IPS-20b (cell line): ENCODE data around the gene CDK13.
"Not testable (repeated sequence)": the region's sequence is repeated elsewhere in the genome, so short reads cannot be mapped to it uniquely, and the experiment has no call there.

Experiments
- H3K27ac ChIP-seq: one replicate; pipeline ENCODE4 v1.5.1; 2013; ENCODE audit warnings: low read length
- H3K27me3 ChIP-seq: 2 replicates; pipeline ENCODE4 v1.6.1; 2013; ENCODE audit warnings: mild to moderate bottlenecking, low read length, inconsistent platforms; ENCODE audit not compliant: insufficient read depth
- H3K36me3 ChIP-seq: 2 replicates; pipeline ENCODE4 v1.6.1; 2013; ENCODE audit warnings: low read depth, mild to moderate bottlenecking, inconsistent platforms, low read length, moderate library complexity; ENCODE audit not compliant: insufficient read depth
- H3K4me1 ChIP-seq: 2 replicates; pipeline ENCODE4 v1.6.1; 2013; ENCODE audit warnings: mild to moderate bottlenecking, control low read depth, inconsistent platforms, low read length, moderate library complexity; ENCODE audit not compliant: insufficient read depth
- H3K4me3 ChIP-seq: 2 replicates; pipeline ENCODE4 v1.5.1; 2013; ENCODE audit warnings: mild to moderate bottlenecking, low read length, inconsistent platforms
- H3K9ac ChIP-seq: 2 replicates; pipeline ENCODE4 v1.6.1; 2013; ENCODE audit warnings: low read depth, mild to moderate bottlenecking, inconsistent platforms, low read length, moderate library complexity
- H3K9me3 ChIP-seq: 2 replicates; pipeline ENCODE4 v1.6.1; 2013; ENCODE audit warnings: mild to moderate bottlenecking, low read depth, low read length, inconsistent platforms; ENCODE audit not compliant: insufficient read depth

Gene CDK13

GRCh38 chr7:40141916-40142315 lies 191.9 kb downstream of the CDK13 start:
- H3K27ac ChIP-seq: not testable (repeated sequence)

DNA sequence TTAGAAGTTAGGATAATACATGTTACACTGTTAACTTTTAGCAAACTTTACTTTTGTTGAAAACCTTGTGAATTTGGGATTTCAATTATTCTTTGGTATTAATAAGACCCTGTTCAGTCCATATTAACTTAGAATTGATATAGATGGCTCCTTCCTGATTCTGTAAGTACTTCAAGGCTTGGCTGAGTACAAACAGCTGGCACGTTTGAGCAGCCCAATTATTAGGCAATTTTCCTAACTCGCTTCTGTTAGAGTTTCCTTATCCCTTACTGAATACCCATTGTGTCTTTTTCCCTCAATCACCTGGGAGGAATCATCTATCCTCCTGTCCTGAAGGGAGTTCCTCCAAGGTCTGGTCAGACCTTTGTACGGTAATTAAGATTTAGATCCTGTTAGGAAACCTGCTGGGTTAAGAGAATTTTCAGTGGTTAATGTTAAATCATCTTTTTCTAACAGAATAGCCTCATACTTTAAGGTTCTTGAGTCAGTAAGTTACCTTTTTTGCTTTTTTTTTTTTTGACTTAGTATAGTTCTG lies 195.6 kb downstream of the CDK13 start:
- not testable (repeated sequence) for H3K27me3 ChIP-seq, H3K4me3 ChIP-seq, H3K4me1 ChIP-seq, H3K9ac ChIP-seq, H3K27ac ChIP-seq, H3K36me3 ChIP-seq
- H3K9me3 ChIP-seq: peaks cover 14% of the 10 kb centered on the region; the same call in 1 of the 2 replicates

More at GRCh38 chr7:40141916-40142315, 191.9 kb downstream of the CDK13 start:
- not testable (repeated sequence) for H3K9me3 ChIP-seq, H3K9ac ChIP-seq, H3K4me1 ChIP-seq, H3K36me3 ChIP-seq, H3K27me3 ChIP-seq, H3K4me3 ChIP-seq

GRCh38 chr7:40147371-40148246 lies 197.6 kb downstream of the CDK13 start:
- H3K9me3 ChIP-seq: peaks cover 14% of the 10 kb centered on the region; the same call in 1 of the 2 replicates

GRCh38 chr7:40148247-40148580 lies 198.2 kb downstream of the CDK13 start:
- H3K9ac ChIP-seq, H3K27ac ChIP-seq: not testable (repeated sequence)

More at GRCh38 chr7:40147371-40148246, 197.6 kb downstream of the CDK13 start:
- no peak overlapping the region for H3K4me3 ChIP-seq
- no peaks in the 10 kb centered on the region for H3K36me3 ChIP-seq
- H3K4me1 ChIP-seq: peaks cover 6% of the 10 kb centered on the region
- H3K9ac ChIP-seq: no peak overlapping the region
- no peaks in the 10 kb centered on the region for H3K27me3 ChIP-seq
- H3K27ac ChIP-seq: no peak overlapping the region

DNA sequence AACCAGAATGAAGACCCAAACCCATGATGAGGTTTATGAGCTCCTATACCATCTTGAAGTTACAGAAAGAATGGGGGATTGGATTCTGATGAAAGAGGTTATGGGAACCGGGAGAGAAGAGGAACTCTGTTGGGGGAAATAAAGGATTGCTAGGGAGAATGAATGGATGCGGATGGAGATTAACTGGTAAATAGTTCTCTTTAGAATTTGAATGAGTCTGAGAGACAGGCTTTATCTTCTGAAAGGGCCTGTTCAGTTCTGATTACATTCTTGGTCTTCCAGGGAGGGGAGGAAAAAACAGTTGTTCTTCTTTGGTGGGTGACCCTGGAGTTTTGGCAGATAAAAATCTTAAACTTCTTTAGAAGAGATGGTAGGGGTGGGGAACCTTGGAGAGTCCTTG lies 198.6 kb downstream of the CDK13 start:
- peaks cover 14% of the 10 kb centered on the region; the same call in 1 of the 2 replicates for H3K9me3 ChIP-seq
- H3K4me3 ChIP-seq: peak overlapping the region; percentile 42; the same call in 1 of the 2 replicates
- H3K36me3 ChIP-seq: no peaks in the 10 kb centered on the region
- H3K9ac ChIP-seq: no peak overlapping the region
- no peak overlapping the region for H3K27ac ChIP-seq
- no peaks in the 10 kb centered on the region for H3K27me3 ChIP-seq
- peaks cover 6% of the 10 kb centered on the region for H3K4me1 ChIP-seq

More at GRCh38 chr7:40148247-40148580, 198.2 kb downstream of the CDK13 start:
- not testable (repeated sequence) for H3K4me3 ChIP-seq, H3K27me3 ChIP-seq, H3K36me3 ChIP-seq, H3K4me1 ChIP-seq
- peaks cover 14% of the 10 kb centered on the region; the same call in 1 of the 2 replicates for H3K9me3 ChIP-seq
